Measurements from ENCODE around the gene NEUROG2.
"Not testable (repeated sequence)": the region's sequence is repeated elsewhere in the genome, so short reads cannot be mapped to it uniquely, and the experiment has no call there.

Gene NEUROG2

GRCh38 chr4:112560084-112560483 lies 44.1 kb upstream of the NEUROG2 start:
- Histone ChIP-seq H3K27me3 (ENCODE audit: insufficient read depth, poor library complexity, severe bottlenecking) (no peaks in the 10 kb centered on the region), H3K27ac (replicated peaks) (no peak overlapping the region; the same call in 1 of the 2 replicates), H3K4me3 (replicated peaks; ENCODE audit: insufficient read depth, low read length) (no peak overlapping the region)
- DNase-seq (ENCODE audit: low read depth in 1 of 2, low spot score in 1 of 2): peak in 1 of 2 experiments; percentile 30
- TF ChIP-seq REST (IDR thresholded peaks at IDR 0.05; ENCODE audit: insufficient replicate concordance, low read depth) (no peak), SPI1 (IDR thresholded peaks at IDR 0.05; ENCODE audit: borderline replicate concordance, low read depth) (peak; percentile 93)

- no peaks in the 10 kb centered on the region for H3K27me3 ChIP-seq (ENCODE audit: insufficient read depth, poor library complexity, severe bottlenecking)
- TF ChIP-seq REST (IDR thresholded peaks at IDR 0.05; ENCODE audit: insufficient replicate concordance, low read depth): no peak
- TF ChIP-seq CTCF (IDR thresholded peaks at IDR 0.05; ENCODE audit: insufficient read depth, low read length): no peak
- TF ChIP-seq GABPA (IDR thresholded peaks at IDR 0.05; ENCODE audit: low read depth): no peak
- TF ChIP-seq POLR2AphosphoS5 (IDR thresholded peaks at IDR 0.05; ENCODE audit: low read depth): no peak
- TF ChIP-seq SPI1 (IDR thresholded peaks at IDR 0.05; ENCODE audit: borderline replicate concordance, low read depth): no peak
- DNase-seq (ENCODE audit: low read depth in 1 of 2, low spot score in 1 of 2): no peak
- H3K4me3 ChIP-seq (replicated peaks; ENCODE audit: insufficient read depth, low read length): no peak overlapping the region
- no peak overlapping the region for H3K27ac ChIP-seq (replicated peaks)
Observed at GRCh38 chr4:112559053-112559452, 43.1 kb upstream of the NEUROG2 start.

- H3K27ac ChIP-seq (replicated peaks): no peak overlapping the region
- H3K4me3 ChIP-seq (replicated peaks; ENCODE audit: insufficient read depth, low read length): no peak overlapping the region
- no peak for DNase-seq (ENCODE audit: low read depth in 1 of 2, low spot score in 1 of 2)
- no peaks in the 10 kb centered on the region for H3K27me3 ChIP-seq (ENCODE audit: insufficient read depth, poor library complexity, severe bottlenecking)
- TF ChIP-seq REST (IDR thresholded peaks at IDR 0.05; ENCODE audit: insufficient replicate concordance, low read depth) (no peak), SPI1 (IDR thresholded peaks at IDR 0.05; ENCODE audit: borderline replicate concordance, low read depth) (no peak), POLR2AphosphoS5 (IDR thresholded peaks at IDR 0.05; ENCODE audit: low read depth) (no peak), CTCF (IDR thresholded peaks at IDR 0.05; ENCODE audit: insufficient read depth, low read length) (no peak), GABPA (IDR thresholded peaks at IDR 0.05; ENCODE audit: low read depth) (no peak)
Observed at GRCh38 chr4:112557676-112558411, 41.9 kb upstream of the NEUROG2 start.

- not testable (repeated sequence) for H3K27me3 ChIP-seq (ENCODE audit: insufficient read depth, poor library complexity, severe bottlenecking); H3K27ac ChIP-seq (replicated peaks); DNase-seq (ENCODE audit: low read depth in 1 of 2, low spot score in 1 of 2); H3K4me3 ChIP-seq (replicated peaks; ENCODE audit: insufficient read depth, low read length)
Observed at GRCh38 chr4:112554271-112554670, 38.3 kb upstream of the NEUROG2 start.

All from HL-60 (cell line).